H9 (cell line): Measurements from ENCODE around the gene DIAPH2. TPM values are rescaled to one million over a fixed set of nuclear protein-coding genes. Genes with fewer than 3 reads are reported as not detected.
A peak's percentile ranks its signal among the peaks of the same experiment; 100 is the strongest.

Experiments
- DNase-seq: peaks from one replicate; pipeline ENCODE4 v3.0.0-alpha.2; 2017
- H2AFZ ChIP-seq: one replicate; pipeline ENCODE4 v1.6.1; 2013; ENCODE audit warnings: mild to moderate bottlenecking, low read length, control low read depth, moderate library complexity
- H2AK5ac ChIP-seq: 2 replicates; pipeline ENCODE4 v1.6.1; 2013; ENCODE audit warnings: low read length, control low read depth, mixed read lengths; ENCODE audit not compliant: insufficient read length
- H2BK120ac ChIP-seq: one replicate; pipeline ENCODE4 v1.6.1; 2013; ENCODE audit warnings: low read depth, mild to moderate bottlenecking, low read length, control low read depth, inconsistent platforms; ENCODE audit not compliant: poor library complexity, severe bottlenecking
- H2BK12ac ChIP-seq: 2 replicates; pipeline ENCODE4 v1.6.1; 2013; ENCODE audit warnings: low read length, control low read depth, mixed read lengths, low read depth; ENCODE audit not compliant: insufficient read length
- H2BK15ac ChIP-seq: 2 replicates; pipeline ENCODE4 v1.6.1; 2013; ENCODE audit warnings: low read depth, low read length, control low read depth
- H2BK20ac ChIP-seq: one replicate; pipeline ENCODE4 v1.6.1; 2013; ENCODE audit warnings: low read depth, mild to moderate bottlenecking, low read length, control low read depth, inconsistent platforms; ENCODE audit not compliant: poor library complexity, severe bottlenecking
- H2BK5ac ChIP-seq: 2 replicates; pipeline ENCODE4 v1.6.1; 2013; ENCODE audit warnings: low read length, control low read depth, mixed read lengths; ENCODE audit not compliant: insufficient read length
- H3K14ac ChIP-seq: 2 replicates; pipeline ENCODE4 v1.6.1; 2013; ENCODE audit warnings: low read length, control low read depth; ENCODE audit not compliant: insufficient read depth
- H3K18ac ChIP-seq: 2 replicates; pipeline ENCODE4 v1.6.1; 2013; ENCODE audit warnings: low read depth, mild to moderate bottlenecking, mixed read lengths, low read length, control low read depth; ENCODE audit not compliant: insufficient read length
- H3K23ac ChIP-seq: 2 replicates; pipeline ENCODE4 v1.6.1; 2013; ENCODE audit warnings: low read length, control low read depth, mixed read lengths, low read depth; ENCODE audit not compliant: insufficient read length
- H3K23me2 ChIP-seq: 2 replicates; pipeline ENCODE4 v1.6.1; 2013; ENCODE audit warnings: low read depth, mild to moderate bottlenecking, mixed read lengths, low read length, control low read depth; ENCODE audit not compliant: insufficient read length, poor library complexity, severe bottlenecking
- H3K27ac ChIP-seq: 2 replicates; pipeline ENCODE4 v1.5.1; 2013; ENCODE audit warnings: low read length, control low read depth, mixed read lengths, low read depth; ENCODE audit not compliant: insufficient read length
- H3K27me3 ChIP-seq: 2 replicates; pipeline ENCODE4 v1.6.1; 2013; ENCODE audit warnings: low read length, control low read depth, inconsistent platforms; ENCODE audit not compliant: insufficient read depth
- H3K4ac ChIP-seq: 2 replicates; pipeline ENCODE4 v1.6.1; 2013; ENCODE audit warnings: low read depth, mild to moderate bottlenecking, control low read depth, inconsistent platforms, low read length, moderate library complexity
- H3K4me1 ChIP-seq: 2 replicates; pipeline ENCODE4 v1.6.1; 2013; ENCODE audit warnings: low read length, control low read depth, inconsistent platforms; ENCODE audit not compliant: insufficient read depth
- H3K4me2 ChIP-seq: 2 replicates; pipeline ENCODE4 v1.6.1; 2013; ENCODE audit warnings: low read length, control low read depth, mixed read lengths; ENCODE audit not compliant: insufficient read length, insufficient read depth
- H3K56ac ChIP-seq: 2 replicates; pipeline ENCODE4 v1.6.1; 2013; ENCODE audit warnings: low read depth, mild to moderate bottlenecking, mixed read lengths, low read length, control low read depth; ENCODE audit not compliant: insufficient read length
- H3K79me1 ChIP-seq: 2 replicates; pipeline ENCODE4 v1.6.1; 2013; ENCODE audit warnings: low read depth, mild to moderate bottlenecking, moderate library complexity, low read length, control low read depth, inconsistent platforms; ENCODE audit not compliant: insufficient read depth, poor library complexity, severe bottlenecking
- H3K79me2 ChIP-seq: 2 replicates; pipeline ENCODE4 v1.6.1; 2013; ENCODE audit warnings: low read length, control low read depth, inconsistent platforms; ENCODE audit not compliant: insufficient read depth
- H3K9ac ChIP-seq: 2 replicates; pipeline ENCODE4 v1.6.1; 2013; ENCODE audit warnings: low read length, control low read depth, mixed read lengths; ENCODE audit not compliant: insufficient read length; ENCODE audit errors: extremely low read depth
- H3K9me3 ChIP-seq: one replicate; pipeline ENCODE4 v1.6.1; 2013; ENCODE audit warnings: low read depth, low read length, inconsistent platforms; ENCODE audit not compliant: control insufficient read depth
- H3T11ph ChIP-seq: one replicate; pipeline ENCODE4 v1.6.1; 2013; ENCODE audit warnings: mild to moderate bottlenecking, low read length, control low read depth, inconsistent platforms
- H4K20me1 ChIP-seq: one replicate; pipeline ENCODE4 v1.6.1; 2013; ENCODE audit not compliant: control insufficient read depth, insufficient read length, insufficient read depth
- H4K5ac ChIP-seq: 2 replicates; pipeline ENCODE4 v1.6.1; 2013; ENCODE audit warnings: low read depth, mild to moderate bottlenecking, mixed read lengths, low read length, control low read depth; ENCODE audit not compliant: insufficient read length
- H4K8ac ChIP-seq: replicated peaks from 2 replicates; pipeline ENCODE4 v1.6.1; 2013; ENCODE audit warnings: low read length, control low read depth, mixed read lengths, low read depth; ENCODE audit not compliant: insufficient read length
- H4K91ac ChIP-seq: 2 replicates; pipeline ENCODE4 v1.6.1; 2013; ENCODE audit warnings: low read depth, mild to moderate bottlenecking, moderate library complexity, mixed read lengths, low read length, control low read depth; ENCODE audit not compliant: insufficient read length
- H3K27ac Mint-ChIP-seq, 3 experiments: 2 replicates in 2 of 3; 3 replicates in 1 of 3; pipeline ENCODE4 v1.8.0; 2020 to 2021; ENCODE audit warnings: mixed read lengths in 3 of 3, mild to moderate bottlenecking in 1 of 3, moderate library complexity in 1 of 3
- H3K27me3 Mint-ChIP-seq: 2 replicates; pipeline ENCODE4 v1.8.0; 2021; ENCODE audit warnings: low read depth, mild to moderate bottlenecking, moderate library complexity, mixed read lengths
- H3K36me3 Mint-ChIP-seq, 3 experiments: 2 replicates in 2 of 3; 3 replicates in 1 of 3; pipeline ENCODE4 v1.8.0; 2020 to 2021; ENCODE audit warnings: low read depth in 3 of 3, mixed read lengths in 3 of 3; ENCODE audit not compliant: insufficient read depth in 1 of 3
- H3K4me1 Mint-ChIP-seq, 2 experiments: 2 replicates each; pipeline ENCODE4 v1.8.0; 2020; ENCODE audit warnings: mixed read lengths in 2 of 2
- H3K4me3 Mint-ChIP-seq, 2 experiments: 2 replicates in 1 of 2; 3 replicates in 1 of 2; pipeline ENCODE4 v1.8.0; 2020 to 2021; ENCODE audit warnings: mild to moderate bottlenecking in 2 of 2, mixed read lengths in 2 of 2, moderate library complexity in 1 of 2
- H3K9me3 Mint-ChIP-seq, 2 experiments: 2 replicates in 1 of 2; 3 replicates in 1 of 2; pipeline ENCODE4 v1.8.0; 2020; ENCODE audit warnings: mild to moderate bottlenecking in 2 of 2, mixed read lengths in 2 of 2, moderate library complexity in 1 of 2
- CTCF ChIP-seq: fragments of 200-600 bp; sonication (generic); conservative IDR thresholded peaks from 3 replicates; pipeline ENCODE4 v1.8.0; 2021; ENCODE audit warnings: antibody characterized with exemption, mild to moderate bottlenecking
- WGBS: extraction: QIAGEN DNeasy Blood & Tissue Kit; methylation state at CpG from one replicate; pipeline ENCODE4 v1.1.7; 2013; ENCODE audit warnings: missing lambda C conversion rate, low lambda C conversion rate, mixed read lengths; ENCODE audit not compliant: insufficient read length; ENCODE audit errors: extremely low coverage; 5-methylcytosine and 5-hydroxymethylcytosine counted together
- total RNA-seq: library from RNA; stranded (reverse); gene quantifications from 2 replicates; pipeline ENCODE4 v1.2.1, GENCODE V29; 2021

DIAPH2 gene
- total RNA-seq, 1 experiment from 2014 or later, result 45.4 TPM

GRCh38 chrX:97616883-97617530 lies 932.4 kb downstream of the DIAPH2 start:
- no peaks in the 10 kb centered on the region for H3K9me3 Mint-ChIP-seq
- H3K9ac ChIP-seq, result no peak overlapping the region
- no peaks in the 10 kb centered on the region for H3K23me2 ChIP-seq
- H3K27me3 Mint-ChIP-seq, result no peaks in the 10 kb centered on the region; the same call in 1 of the 2 replicates
- no peak overlapping the region for H3K56ac ChIP-seq
- no peaks in the 10 kb centered on the region for H3K79me1 ChIP-seq
- H2BK12ac ChIP-seq, result no peak overlapping the region
- H4K5ac ChIP-seq, result no peak overlapping the region
- no peak overlapping the region for H3K14ac ChIP-seq
- no peak overlapping the region for H2BK15ac ChIP-seq
- no peak overlapping the region for H4K8ac ChIP-seq
- H3K4me1 Mint-ChIP-seq, result 0 out of 4 replicates have a peak, but pooled peaks cover 0 to 11% of the 10 kb centered on the region in 2 experiments
- H3K36me3 Mint-ChIP-seq, result no peaks in the 10 kb centered on the region
- WGBS, result no CpG with 5 or more reads among the region's 7 CpGs
- no peak overlapping the region for H3K18ac ChIP-seq
- no peak overlapping the region for H3K4ac ChIP-seq
- H3K4me1 ChIP-seq, result no peaks in the 10 kb centered on the region; the same call in 1 of the 2 replicates
- no peak overlapping the region for H3T11ph ChIP-seq
- TF ChIP-seq CTCF, result no peak
- H3K27ac Mint-ChIP-seq, result peak overlapping the region in 1 of 3 experiments; percentile 41; a peak in 1 of 7 replicates
- H3K79me2 ChIP-seq, result no peaks in the 10 kb centered on the region
- H3K27me3 ChIP-seq, result no peaks in the 10 kb centered on the region
- no peaks in the 10 kb centered on the region for H4K20me1 ChIP-seq
- no peak overlapping the region for H3K27ac ChIP-seq
- H3K4me2 ChIP-seq, result no peak overlapping the region
- no peak overlapping the region for H2BK5ac ChIP-seq
- H3K9me3 ChIP-seq, result no peaks in the 10 kb centered on the region
- no peak overlapping the region for H3K23ac ChIP-seq
- no peak overlapping the region for H4K91ac ChIP-seq
- H2BK120ac ChIP-seq, result no peak overlapping the region
- H2AK5ac ChIP-seq, result no peak overlapping the region
- H3K4me3 Mint-ChIP-seq, result no peak overlapping the region
- DNase-seq, result no peak
- H2BK20ac ChIP-seq, result no peak overlapping the region
- no peak overlapping the region for H2AFZ ChIP-seq
